GM18951 (cell line): Measurements from ENCODE around the gene JARID2.
"Not testable (repeated sequence)": the region's sequence is repeated elsewhere in the genome, so short reads cannot be mapped to it uniquely, and the experiment has no call there.

Source experiments
- POLR2A ChIP-seq: IDR thresholded peaks from 4 replicates; pipeline ENCODE4 v1.6.1; 2011; ENCODE audit warnings: mild to moderate bottlenecking; ENCODE audit not compliant: insufficient read length, insufficient read depth; ENCODE audit errors: extremely low read depth
- in situ Hi-C: fragments of 300-500 bp; cut with MboI; formaldehyde crosslinking; loops from one replicate; pipeline ENCODE4 v1.12.0; 2022; ENCODE audit warnings: low sequenced_read_pairs, mixed read lengths, inconsistent platforms; ENCODE audit not compliant: unreplicated experiment

JARID2 gene

GRCh38 chr6:15293674-15294073 is 47.8 kb downstream of the JARID2 start:
- in situ Hi-C loops, result no loop called here
- TF ChIP-seq POLR2A, result no peak

- in situ Hi-C loops, result no loop called here
- no peak for TF ChIP-seq POLR2A
These were observed 48.6 kb downstream of the JARID2 start for GRCh38 chr6:15294504-15294903.

DNA sequence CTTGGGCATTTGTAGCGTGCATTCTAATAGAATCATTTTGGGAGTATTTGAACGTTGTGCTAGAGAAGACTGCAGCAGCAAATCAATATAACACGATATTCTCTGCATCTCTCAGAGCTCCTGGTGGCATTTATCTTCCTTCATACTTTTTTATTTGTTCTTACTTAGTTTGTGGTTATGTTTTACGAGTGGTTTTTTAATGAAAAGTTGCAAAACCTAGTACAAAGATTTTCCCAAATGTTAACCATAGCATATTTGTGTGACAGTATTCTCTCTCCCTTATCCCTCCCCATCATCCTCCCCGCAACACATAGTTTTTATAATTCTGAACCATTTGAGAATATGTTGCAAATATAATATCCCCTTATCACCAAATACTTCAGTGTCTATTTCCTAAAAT is 50.4 kb downstream of the JARID2 start:
- in situ Hi-C loops, result no loop called here
- no peak for TF ChIP-seq POLR2A

DNA sequence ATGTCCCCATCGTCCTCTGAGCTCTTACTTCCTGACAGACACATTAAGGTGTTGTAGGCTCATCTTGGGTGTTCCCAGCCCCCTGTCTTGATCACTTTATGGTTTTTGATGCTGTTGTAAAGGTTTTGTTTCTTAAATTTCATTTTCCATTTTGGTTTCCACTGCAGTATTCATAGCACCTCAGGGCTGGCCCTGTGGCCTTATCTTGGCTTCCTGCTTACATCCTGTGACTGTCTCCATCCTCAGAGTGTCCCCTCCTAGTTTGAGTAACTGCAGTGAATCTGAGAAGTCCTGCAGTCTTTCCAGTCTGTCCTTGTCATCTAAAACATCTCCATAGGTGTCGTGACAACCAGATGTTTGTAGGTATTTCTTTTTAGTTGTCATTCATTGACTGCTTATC is 50.9 kb downstream of the JARID2 start:
- in situ Hi-C loops, result no loop called here
- TF ChIP-seq POLR2A, result no peak

DNA sequence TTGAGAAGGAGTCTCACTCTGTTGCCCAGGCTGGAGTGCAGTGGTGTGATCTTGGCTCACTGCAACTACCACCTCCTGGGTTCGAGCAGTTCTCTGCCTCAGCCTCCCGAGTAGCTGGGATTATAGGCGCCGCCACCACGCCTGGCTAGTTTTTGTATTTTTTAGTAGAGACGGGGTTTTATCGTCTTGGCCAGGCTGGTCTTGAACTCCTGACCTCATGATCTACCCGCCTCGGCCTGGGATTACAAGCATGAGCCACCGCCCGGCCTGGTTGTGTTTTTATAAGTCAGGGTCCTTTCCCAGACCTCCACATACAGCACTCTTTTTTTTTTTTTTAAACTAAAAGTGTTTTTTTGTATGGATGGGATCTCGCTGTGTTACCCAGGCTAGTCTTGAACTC is 51.3 kb downstream of the JARID2 start:
- in situ Hi-C loops, result not testable (repeated sequence)

- in situ Hi-C loops, result no loop called here
- TF ChIP-seq POLR2A, result no peak
These were observed 52.2 kb downstream of the JARID2 start for GRCh38 chr6:15297895-15298590.

DNA sequence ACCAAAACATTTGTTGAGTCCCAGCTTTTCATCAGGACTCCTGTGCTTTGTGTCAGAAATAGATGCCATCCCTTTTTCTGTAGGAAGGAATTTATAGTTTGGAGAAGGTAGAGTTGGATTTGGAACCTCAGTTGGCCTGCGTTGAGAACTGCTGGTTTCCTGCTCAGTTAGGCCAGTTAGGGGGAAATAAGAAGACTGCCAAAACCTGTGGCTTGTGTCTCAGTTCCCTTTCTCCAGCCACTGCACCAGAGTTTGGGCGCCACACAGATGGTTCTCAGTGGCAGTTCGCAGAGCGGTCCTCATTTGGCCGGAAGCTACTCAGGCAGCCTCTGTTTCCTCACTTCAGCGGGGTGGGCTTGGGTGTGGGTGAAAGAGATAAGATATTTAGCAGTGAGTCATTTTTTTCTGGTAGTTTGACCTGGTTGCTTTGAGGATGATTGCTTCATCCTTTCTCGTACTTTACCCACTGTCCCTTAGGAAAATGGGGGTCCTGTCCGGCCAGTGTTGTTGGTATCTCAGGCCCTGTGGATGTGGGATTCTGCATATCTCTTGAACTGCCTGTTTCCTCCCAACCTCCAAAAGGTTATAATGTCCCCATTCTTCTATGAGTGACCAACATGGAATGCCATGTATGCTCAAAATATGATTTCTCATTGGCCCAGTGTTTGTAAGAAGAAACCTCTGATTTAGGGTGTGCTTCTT is 53.7 kb downstream of the JARID2 start:
- in situ Hi-C loops, result no loop called here
- TF ChIP-seq POLR2A, result no peak

GRCh38 chr6:15301179-15302006 is 55.5 kb downstream of the JARID2 start:
- in situ Hi-C loops, result no loop called here
- no peak for TF ChIP-seq POLR2A

DNA sequence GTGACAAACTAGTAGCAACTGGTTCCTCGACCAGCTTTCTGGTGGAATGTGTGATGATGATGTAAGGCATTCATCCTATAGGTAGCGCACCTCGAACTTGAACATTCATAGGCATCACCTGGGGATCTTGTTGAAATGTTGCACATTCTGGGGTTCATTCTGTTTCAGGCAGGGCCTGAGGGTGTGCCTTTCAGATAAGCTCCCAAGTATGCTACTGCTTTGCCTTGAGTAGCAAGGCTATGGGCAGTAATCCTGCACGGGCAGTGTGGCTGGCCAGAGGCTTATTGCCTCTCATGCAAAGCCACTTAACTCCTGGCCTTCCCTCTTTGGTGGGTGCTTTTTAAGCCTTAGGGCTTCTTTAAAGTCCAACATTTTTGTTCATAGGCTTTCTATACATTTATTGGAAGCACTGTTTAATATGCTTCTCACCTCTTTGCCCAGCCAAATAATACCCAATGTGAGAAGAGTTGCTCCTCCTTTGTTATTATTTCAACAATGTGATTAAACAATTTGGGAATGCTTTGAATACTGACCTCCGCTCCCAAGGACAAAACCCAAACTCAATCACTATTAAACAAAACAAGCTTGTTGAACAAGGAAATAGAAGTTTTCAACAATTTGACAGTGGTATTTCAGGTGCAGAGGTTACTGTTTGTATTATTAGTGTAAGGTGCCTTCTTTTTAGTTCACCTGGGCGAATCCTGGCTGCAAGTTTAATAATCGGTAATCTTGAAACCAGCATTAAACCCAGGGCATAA is 57.5 kb downstream of the JARID2 start:
- in situ Hi-C loops, result no loop called here
- TF ChIP-seq POLR2A, result no peak

DNA sequence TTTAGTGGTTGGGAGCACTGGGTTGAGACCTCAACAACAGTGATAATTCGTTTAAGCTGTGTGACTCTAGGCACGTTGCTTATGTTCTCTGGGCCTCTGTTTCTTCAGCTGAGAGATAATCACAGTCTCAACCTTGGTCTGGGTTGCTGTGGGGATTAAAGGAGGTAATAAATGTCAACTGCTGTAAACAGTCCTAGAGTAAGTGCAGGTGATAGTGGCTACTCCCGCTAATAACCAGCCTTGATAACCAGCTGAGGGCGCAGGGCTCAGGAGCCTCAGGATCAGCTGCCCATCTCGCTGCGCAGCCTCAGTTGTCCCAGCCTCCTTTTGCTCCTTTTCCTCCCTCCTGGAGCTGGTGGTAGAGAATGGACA is 58.0 kb downstream of the JARID2 start:
- in situ Hi-C loops, result no loop called here
- TF ChIP-seq POLR2A, result no peak

- in situ Hi-C loops, result no loop called here
These were observed 58.6 kb downstream of the JARID2 start for GRCh38 chr6:15304337-15305042.

GRCh38 chr6:15305496-15305895 is 59.6 kb downstream of the JARID2 start:
- in situ Hi-C loops, result no loop called here
- TF ChIP-seq POLR2A, result no peak

More at GRCh38 chr6:15304337-15305042, 58.6 kb downstream of the JARID2 start:
- no peak for TF ChIP-seq POLR2A

GRCh38 chr6:15305909-15306308 is 60.0 kb downstream of the JARID2 start:
- no peak for TF ChIP-seq POLR2A
- in situ Hi-C loops, result no loop called here
